Smooth muscle cell (in vitro differentiated cells): ENCODE results near the gene GPRC5D. TPM values are rescaled to one million over a fixed set of nuclear protein-coding genes. Genes with fewer than 3 reads are reported as not detected.

Experiments
- DNase-seq: peaks from one replicate; lab custom pipeline; 2025; ENCODE audit not compliant: unreplicated experiment; lab: John Stamatoyannopoulos, UW
- H2AFZ ChIP-seq: fragments of 200-600 bp; sonication (generic); 2 replicates; pipeline ENCODE4 v1.6.0; 2016; ENCODE audit warnings: antibody characterized with exemption, low read depth, mild to moderate bottlenecking
- H3F3A ChIP-seq: fragments of 200-600 bp; sonication (generic); 2 replicates; pipeline ENCODE4 v1.6.0; 2017; ENCODE audit warnings: antibody characterized with exemption, low read depth
- H3K27ac ChIP-seq: fragments of 200-600 bp; sonication (generic); 2 replicates; pipeline ENCODE4 v1.5.1; 2016; ENCODE audit warnings: low read depth, mild to moderate bottlenecking
- H3K27me3 ChIP-seq: fragments of 200-600 bp; sonication (generic); 2 replicates; pipeline ENCODE4 v1.6.1; 2016; ENCODE audit warnings: low read depth, mild to moderate bottlenecking
- H3K36me3 ChIP-seq: fragments of 200-600 bp; sonication (generic); 2 replicates; pipeline ENCODE4 v1.5.1; 2016; ENCODE audit warnings: low read depth
- H3K4me1 ChIP-seq: fragments of 200-600 bp; sonication (generic); 2 replicates; pipeline ENCODE4 v1.5.1; 2016; ENCODE audit warnings: low read depth
- H3K4me2 ChIP-seq: fragments of 200-600 bp; sonication (generic); 2 replicates; pipeline ENCODE4 v1.6.0; 2016; ENCODE audit warnings: mild to moderate bottlenecking
- H3K4me3 ChIP-seq: fragments of 200-600 bp; sonication (generic); 2 replicates; pipeline ENCODE4 v1.5.1; 2016; ENCODE audit warnings: mild to moderate bottlenecking
- H3K79me2 ChIP-seq: fragments of 200-600 bp; sonication (generic); 2 replicates; pipeline ENCODE4 v1.6.0; 2016; ENCODE audit warnings: low read depth, mild to moderate bottlenecking
- H3K9ac ChIP-seq: fragments of 200-600 bp; sonication (generic); 2 replicates; pipeline ENCODE4 v1.6.0; 2016; ENCODE audit warnings: low read depth
- H3K9me3 ChIP-seq: fragments of 200-600 bp; sonication (generic); replicated peaks from 2 replicates; pipeline ENCODE4 v1.5.1; 2016; ENCODE audit warnings: low read depth
- H4K20me1 ChIP-seq: fragments of 200-600 bp; sonication (generic); 2 replicates; pipeline ENCODE4 v1.6.0; 2016; ENCODE audit warnings: low read depth
- WGBS: methylation state at CpG from one replicate; pipeline ENCODE4 v1.1.7; 2016; ENCODE audit warnings: low lambda C conversion rate; 5-methylcytosine and 5-hydroxymethylcytosine counted together
- polyA plus RNA-seq: library from polyadenylated mRNA; unstranded; fragments of >200 nt; fragmentation: Nextera tagmentation; extraction: Ambion mirVana; gene quantifications from 2 replicates; pipeline ENCODE4 v1.2.1, GENCODE V29; 2016
- total RNA-seq: library from RNA; depleted of rRNA; stranded (reverse); fragments of >200 nt; gene quantifications from 2 replicates; pipeline ENCODE4 v1.2.3, GENCODE V29; 2014
- TF ChIP-seq, protein P1 (sequence below): fragments of 200-600 bp; sonication (generic); IDR thresholded peaks from 2 replicates; pipeline ENCODE4 v1.5.1; 2017; ENCODE audit warnings: borderline replicate concordance, mild to moderate bottlenecking, antibody characterized with exemption; ENCODE audit not compliant: insufficient read depth, poor library complexity, severe bottlenecking

GPRC5D gene
- total and polyA plus RNA-seq, 2 experiments from 2014 or later: not detected

DNA sequence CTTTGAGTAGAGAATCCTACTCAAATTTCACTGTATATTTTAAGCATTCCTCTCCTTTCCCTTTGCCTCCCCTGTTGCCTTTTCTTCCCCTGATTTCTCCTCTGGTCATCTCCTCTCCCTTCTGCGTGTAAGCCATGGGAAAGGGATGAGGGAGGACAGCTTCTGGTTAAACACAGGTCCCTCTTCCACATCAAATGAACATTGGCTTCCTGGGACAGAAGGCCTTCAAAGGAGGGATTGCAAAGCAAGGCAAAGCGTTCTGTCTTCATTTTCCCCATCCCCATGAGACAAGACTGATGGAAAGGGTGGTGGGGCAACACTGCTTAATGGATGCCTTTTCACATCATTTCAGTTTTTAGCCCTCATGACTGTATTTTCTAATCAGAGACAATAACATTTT, 34.5 kb downstream of the GPRC5D start:
- Histone ChIP-seq H3K4me3 (no peak overlapping the region), H3K4me1 (peaks cover 4% of the 10 kb centered on the region), H3K9ac (no peak overlapping the region), H3K36me3 (no peaks in the 10 kb centered on the region), H3K27ac (no peak overlapping the region), H3K4me2 (no peak overlapping the region), H4K20me1 (no peaks in the 10 kb centered on the region), H3K27me3 (no peaks in the 10 kb centered on the region), H3K79me2 (no peaks in the 10 kb centered on the region), H3F3A (no peaks in the 10 kb centered on the region), H3K9me3 (no peaks in the 10 kb centered on the region), H2AFZ (no peak overlapping the region)
- TF ChIP-seq, protein P1, sequence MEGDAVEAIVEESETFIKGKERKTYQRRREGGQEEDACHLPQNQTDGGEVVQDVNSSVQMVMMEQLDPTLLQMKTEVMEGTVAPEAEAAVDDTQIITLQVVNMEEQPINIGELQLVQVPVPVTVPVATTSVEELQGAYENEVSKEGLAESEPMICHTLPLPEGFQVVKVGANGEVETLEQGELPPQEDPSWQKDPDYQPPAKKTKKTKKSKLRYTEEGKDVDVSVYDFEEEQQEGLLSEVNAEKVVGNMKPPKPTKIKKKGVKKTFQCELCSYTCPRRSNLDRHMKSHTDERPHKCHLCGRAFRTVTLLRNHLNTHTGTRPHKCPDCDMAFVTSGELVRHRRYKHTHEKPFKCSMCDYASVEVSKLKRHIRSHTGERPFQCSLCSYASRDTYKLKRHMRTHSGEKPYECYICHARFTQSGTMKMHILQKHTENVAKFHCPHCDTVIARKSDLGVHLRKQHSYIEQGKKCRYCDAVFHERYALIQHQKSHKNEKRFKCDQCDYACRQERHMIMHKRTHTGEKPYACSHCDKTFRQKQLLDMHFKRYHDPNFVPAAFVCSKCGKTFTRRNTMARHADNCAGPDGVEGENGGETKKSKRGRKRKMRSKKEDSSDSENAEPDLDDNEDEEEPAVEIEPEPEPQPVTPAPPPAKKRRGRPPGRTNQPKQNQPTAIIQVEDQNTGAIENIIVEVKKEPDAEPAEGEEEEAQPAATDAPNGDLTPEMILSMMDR: no peak
- WGBS: 90% methylated on average over 2 of the region's 2 CpGs
- no peak for DNase-seq

GRCh38 chr12:12916135-12916944, 35.6 kb downstream of the GPRC5D start:
- WGBS: 45% methylated on average over 19 of the region's 19 CpGs
- H3F3A ChIP-seq: no peaks in the 10 kb centered on the region
- no peaks in the 10 kb centered on the region for H3K27me3 ChIP-seq
- no peak overlapping the region for H3K9ac ChIP-seq
- no peaks in the 10 kb centered on the region for H3K36me3 ChIP-seq
- H3K9me3 ChIP-seq: no peaks in the 10 kb centered on the region
- no peak overlapping the region for H3K27ac ChIP-seq
- no peak overlapping the region for H3K4me3 ChIP-seq
- no peak overlapping the region for H3K4me2 ChIP-seq
- no peaks in the 10 kb centered on the region for H4K20me1 ChIP-seq
- H2AFZ ChIP-seq: peak overlapping the region; percentile 15
- H3K79me2 ChIP-seq: peaks cover 3% of the 10 kb centered on the region
- peak; percentile 53 for DNase-seq
- TF ChIP-seq, protein P1: peak; percentile 98
- H3K4me1 ChIP-seq: peaks cover 4% of the 10 kb centered on the region

GRCh38 chr12:12915656-12916055, 36.3 kb downstream of the GPRC5D start:
- H3K4me1 ChIP-seq: peaks cover 4% of the 10 kb centered on the region
- no peaks in the 10 kb centered on the region for H3K36me3 ChIP-seq
- H3K4me3 ChIP-seq: no peak overlapping the region
- H3K9ac ChIP-seq: no peak overlapping the region
- no peaks in the 10 kb centered on the region for H3K27me3 ChIP-seq
- peaks cover 3% of the 10 kb centered on the region for H3K79me2 ChIP-seq
- H2AFZ ChIP-seq: no peak overlapping the region
- no peak overlapping the region for H3K4me2 ChIP-seq
- DNase-seq: no peak
- no peak overlapping the region for H3K27ac ChIP-seq
- H3F3A ChIP-seq: no peaks in the 10 kb centered on the region
- no peaks in the 10 kb centered on the region for H3K9me3 ChIP-seq
- no peaks in the 10 kb centered on the region for H4K20me1 ChIP-seq
- TF ChIP-seq, protein P1: no peak
- WGBS: 87% methylated on average over 10 of the region's 10 CpGs

DNA sequence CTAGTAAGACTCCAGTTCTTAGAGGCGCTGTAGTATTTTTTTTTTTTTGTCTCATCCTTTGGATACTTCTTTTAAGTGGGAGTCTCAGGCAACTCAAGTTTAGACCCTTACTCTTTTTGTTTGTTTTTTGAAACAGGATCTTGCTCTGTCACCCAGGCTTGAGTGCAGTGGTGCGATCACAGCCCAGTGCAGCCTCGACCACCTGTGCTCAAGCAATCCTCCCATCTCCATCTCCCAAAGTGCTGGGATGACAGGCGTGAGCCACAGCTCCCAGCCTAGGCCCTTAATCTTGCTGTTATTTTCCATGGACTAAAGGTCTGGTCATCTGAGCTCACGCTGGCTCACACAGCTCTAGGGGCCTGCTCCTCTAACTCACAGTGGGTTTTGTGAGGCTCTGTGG, 39.3 kb downstream of the GPRC5D start:
- no peak for DNase-seq
- no peaks in the 10 kb centered on the region for H3K9me3 ChIP-seq
- no peaks in the 10 kb centered on the region for H4K20me1 ChIP-seq
- H3K27me3 ChIP-seq: no peaks in the 10 kb centered on the region
- 80% methylated on average over 5 of the region's 5 CpGs for WGBS
- no peak overlapping the region for H3K4me2 ChIP-seq
- H3F3A ChIP-seq: peaks cover 11% of the 10 kb centered on the region
- H2AFZ ChIP-seq: no peak overlapping the region
- H3K36me3 ChIP-seq: no peaks in the 10 kb centered on the region
- H3K27ac ChIP-seq: no peak overlapping the region
- H3K4me3 ChIP-seq: no peak overlapping the region
- TF ChIP-seq, protein P1: no peak
- H3K9ac ChIP-seq: no peak overlapping the region
- H3K79me2 ChIP-seq: peaks cover 3% of the 10 kb centered on the region
- H3K4me1 ChIP-seq: peaks cover 4% of the 10 kb centered on the region
